Measurements from ENCODE around the gene ACP6. TPM values are rescaled to one million over a fixed set of nuclear protein-coding genes. Genes with fewer than 3 reads are reported as not detected.

Gene ACP6
- total RNA-seq, 1 experiment from 2014 or later, result 31.5 TPM

- TF ChIP-seq EMX1 (CRISPR knock-in tag; IDR thresholded peaks at IDR 0.05) (no peak), ZNF121 (CRISPR knock-in tag; IDR thresholded peaks at IDR 0.05) (no peak), AFF4 (CRISPR knock-in tag; IDR thresholded peaks at IDR 0.05; ENCODE audit: borderline replicate concordance) (no peak), ZBTB43 (CRISPR knock-in tag; IDR thresholded peaks at IDR 0.05) (no peak), ATF2 (CRISPR knock-in tag; IDR thresholded peaks at IDR 0.05; ENCODE audit: borderline replicate concordance, low read depth) (no peak), ZNF281 (CRISPR knock-in tag; IDR thresholded peaks at IDR 0.05) (no peak), IRF2 (CRISPR knock-in tag; IDR thresholded peaks at IDR 0.05; ENCODE audit: borderline replicate concordance, low read depth) (no peak), ZNF396 (CRISPR knock-in tag; IDR thresholded peaks at IDR 0.05; ENCODE audit: borderline replicate concordance) (no peak), TEAD4 (CRISPR knock-in tag; IDR thresholded peaks at IDR 0.05) (no peak), FOXJ3 (CRISPR knock-in tag; IDR thresholded peaks at IDR 0.05; ENCODE audit: borderline replicate concordance) (no peak), MLX (CRISPR knock-in tag; IDR thresholded peaks at IDR 0.05) (no peak), CBFB (CRISPR knock-in tag; IDR thresholded peaks at IDR 0.05; ENCODE audit: low read depth) (no peak), ZNF416 (CRISPR knock-in tag; IDR thresholded peaks at IDR 0.05) (no peak), IRF1 (CRISPR knock-in tag; IDR thresholded peaks at IDR 0.05) (no peak), STAT6 (CRISPR knock-in tag; conservative IDR thresholded peaks at IDR 0.05; ENCODE audit: low read depth) (no peak), E2F4 (CRISPR knock-in tag; IDR thresholded peaks at IDR 0.05; ENCODE audit: borderline replicate concordance, low read depth) (peak; percentile 54; the same call in 1 of the 2 replicates), PRRX2 (CRISPR knock-in tag; IDR thresholded peaks at IDR 0.05) (0 out of 2 replicates have a peak, but pooled peaks have one; percentile 38), ZNF317 (CRISPR knock-in tag; IDR thresholded peaks at IDR 0.05; ENCODE audit: borderline replicate concordance, low read depth) (no peak), JUN (CRISPR knock-in tag; IDR thresholded peaks at IDR 0.05) (no peak), ATF3 (CRISPR knock-in tag; conservative IDR thresholded peaks at IDR 0.05) (no peak)
These were observed 70.8 kb downstream of the ACP6 start (continued) for GRCh38 chr1:147599362-147600118.

Measured in WTC11 (cell line).